Measurements from ENCODE around the gene NR3C2.

The NR3C2 gene

GRCh38 chr4:148076964-148077363 is 365.2 kb downstream of the NR3C2 start:
- Histone ChIP-seq H3K4me1 (ENCODE audit: insufficient read depth, low read length, severe bottlenecking) (peaks cover 3% of the 10 kb centered on the region), H3K27me3 (ENCODE audit: insufficient read depth, low read length) (no peaks in the 10 kb centered on the region), H3K4me3 (ENCODE audit: low read depth, low read length, poor library complexity, severe bottlenecking) (no peak overlapping the region), H4K20me1 (ENCODE audit: insufficient read depth, low read length) (no peaks in the 10 kb centered on the region), H3F3A (ENCODE audit: insufficient read depth, low read length) (no peaks in the 10 kb centered on the region), H3K79me2 (ENCODE audit: insufficient read depth, low read length) (no peaks in the 10 kb centered on the region), H3K36me3 (ENCODE audit: insufficient read depth, low read length) (peaks cover 4% of the 10 kb centered on the region; the same call in 1 of the 2 replicates), H2AFZ (ENCODE audit: low read length) (no peak overlapping the region), H3K9me3 (ENCODE audit: low read length) (peaks cover 6% of the 10 kb centered on the region; the same call in 1 of the 2 replicates), H3K9ac (ENCODE audit: low read length) (no peak overlapping the region), H3K4me2 (ENCODE audit: low read length) (no peak overlapping the region), H3K27ac (ENCODE audit: low read depth, low read length, poor library complexity, severe bottlenecking) (no peak overlapping the region), H3K9me2 (ENCODE audit: low read depth, low read length) (no peaks in the 10 kb centered on the region)
- TF ChIP-seq EZH2 (IDR thresholded peaks at IDR 0.05; ENCODE audit: borderline replicate concordance, low read length): no peak
- TF ChIP-seq, protein P1, sequence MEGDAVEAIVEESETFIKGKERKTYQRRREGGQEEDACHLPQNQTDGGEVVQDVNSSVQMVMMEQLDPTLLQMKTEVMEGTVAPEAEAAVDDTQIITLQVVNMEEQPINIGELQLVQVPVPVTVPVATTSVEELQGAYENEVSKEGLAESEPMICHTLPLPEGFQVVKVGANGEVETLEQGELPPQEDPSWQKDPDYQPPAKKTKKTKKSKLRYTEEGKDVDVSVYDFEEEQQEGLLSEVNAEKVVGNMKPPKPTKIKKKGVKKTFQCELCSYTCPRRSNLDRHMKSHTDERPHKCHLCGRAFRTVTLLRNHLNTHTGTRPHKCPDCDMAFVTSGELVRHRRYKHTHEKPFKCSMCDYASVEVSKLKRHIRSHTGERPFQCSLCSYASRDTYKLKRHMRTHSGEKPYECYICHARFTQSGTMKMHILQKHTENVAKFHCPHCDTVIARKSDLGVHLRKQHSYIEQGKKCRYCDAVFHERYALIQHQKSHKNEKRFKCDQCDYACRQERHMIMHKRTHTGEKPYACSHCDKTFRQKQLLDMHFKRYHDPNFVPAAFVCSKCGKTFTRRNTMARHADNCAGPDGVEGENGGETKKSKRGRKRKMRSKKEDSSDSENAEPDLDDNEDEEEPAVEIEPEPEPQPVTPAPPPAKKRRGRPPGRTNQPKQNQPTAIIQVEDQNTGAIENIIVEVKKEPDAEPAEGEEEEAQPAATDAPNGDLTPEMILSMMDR (IDR thresholded peaks at IDR 0.05; ENCODE audit: low read length): no peak

GRCh38 chr4:148075438-148075837 is 366.8 kb downstream of the NR3C2 start:
- H3K27me3 ChIP-seq (ENCODE audit: insufficient read depth, low read length): no peaks in the 10 kb centered on the region
- H4K20me1 ChIP-seq (ENCODE audit: insufficient read depth, low read length): no peaks in the 10 kb centered on the region
- TF ChIP-seq, protein P1 (IDR thresholded peaks at IDR 0.05; ENCODE audit: low read length): no peak
- TF ChIP-seq EZH2 (IDR thresholded peaks at IDR 0.05; ENCODE audit: borderline replicate concordance, low read length): no peak
- H2AFZ ChIP-seq (ENCODE audit: low read length): no peak overlapping the region
- H3K4me3 ChIP-seq (ENCODE audit: low read depth, low read length, poor library complexity, severe bottlenecking): no peak overlapping the region
- H3K9me2 ChIP-seq (ENCODE audit: low read depth, low read length): no peaks in the 10 kb centered on the region
- H3K36me3 ChIP-seq (ENCODE audit: insufficient read depth, low read length): peaks cover 4% of the 10 kb centered on the region; the same call in 1 of the 2 replicates
- H3K27ac ChIP-seq (ENCODE audit: low read depth, low read length, poor library complexity, severe bottlenecking): no peak overlapping the region
- H3K4me1 ChIP-seq (ENCODE audit: insufficient read depth, low read length, severe bottlenecking): no peaks in the 10 kb centered on the region
- H3F3A ChIP-seq (ENCODE audit: insufficient read depth, low read length): no peaks in the 10 kb centered on the region
- no peak overlapping the region for H3K9ac ChIP-seq (ENCODE audit: low read length)
- H3K4me2 ChIP-seq (ENCODE audit: low read length): no peak overlapping the region
- peaks cover 6% of the 10 kb centered on the region; the same call in 1 of the 2 replicates for H3K9me3 ChIP-seq (ENCODE audit: low read length)
- H3K79me2 ChIP-seq (ENCODE audit: insufficient read depth, low read length): no peaks in the 10 kb centered on the region

- no peak overlapping the region for H3K4me2 ChIP-seq (ENCODE audit: low read length)
- no peaks in the 10 kb centered on the region for H3F3A ChIP-seq (ENCODE audit: insufficient read depth, low read length)
- no peak overlapping the region for H3K4me3 ChIP-seq (ENCODE audit: low read depth, low read length, poor library complexity, severe bottlenecking)
- H3K9me3 ChIP-seq (ENCODE audit: low read length): peaks cover 6% of the 10 kb centered on the region; the same call in 1 of the 2 replicates
- H3K9ac ChIP-seq (ENCODE audit: low read length): no peak overlapping the region
- H3K27me3 ChIP-seq (ENCODE audit: insufficient read depth, low read length): no peaks in the 10 kb centered on the region
- H3K36me3 ChIP-seq (ENCODE audit: insufficient read depth, low read length): peaks cover 4% of the 10 kb centered on the region; the same call in 1 of the 2 replicates
- H2AFZ ChIP-seq (ENCODE audit: low read length): no peak overlapping the region
- H3K9me2 ChIP-seq (ENCODE audit: low read depth, low read length): no peaks in the 10 kb centered on the region
- H4K20me1 ChIP-seq (ENCODE audit: insufficient read depth, low read length): no peaks in the 10 kb centered on the region
- no peaks in the 10 kb centered on the region for H3K79me2 ChIP-seq (ENCODE audit: insufficient read depth, low read length)
- H3K27ac ChIP-seq (ENCODE audit: low read depth, low read length, poor library complexity, severe bottlenecking): no peak overlapping the region
- H3K4me1 ChIP-seq (ENCODE audit: insufficient read depth, low read length, severe bottlenecking): no peaks in the 10 kb centered on the region
- no peak for TF ChIP-seq EZH2 (IDR thresholded peaks at IDR 0.05; ENCODE audit: borderline replicate concordance, low read length)
- TF ChIP-seq, protein P1 (IDR thresholded peaks at IDR 0.05; ENCODE audit: low read length): no peak
Measured at GRCh38 chr4:148074462-148074861, 367.8 kb downstream of the NR3C2 start.

All from OCI-LY1 (cell line).